Measurements from ENCODE around the gene NXF2.
"Not testable (repeated sequence)": the region's sequence is repeated elsewhere in the genome, so short reads cannot be mapped to it uniquely, and the experiment has no call there.

NXF2 gene, protein sequence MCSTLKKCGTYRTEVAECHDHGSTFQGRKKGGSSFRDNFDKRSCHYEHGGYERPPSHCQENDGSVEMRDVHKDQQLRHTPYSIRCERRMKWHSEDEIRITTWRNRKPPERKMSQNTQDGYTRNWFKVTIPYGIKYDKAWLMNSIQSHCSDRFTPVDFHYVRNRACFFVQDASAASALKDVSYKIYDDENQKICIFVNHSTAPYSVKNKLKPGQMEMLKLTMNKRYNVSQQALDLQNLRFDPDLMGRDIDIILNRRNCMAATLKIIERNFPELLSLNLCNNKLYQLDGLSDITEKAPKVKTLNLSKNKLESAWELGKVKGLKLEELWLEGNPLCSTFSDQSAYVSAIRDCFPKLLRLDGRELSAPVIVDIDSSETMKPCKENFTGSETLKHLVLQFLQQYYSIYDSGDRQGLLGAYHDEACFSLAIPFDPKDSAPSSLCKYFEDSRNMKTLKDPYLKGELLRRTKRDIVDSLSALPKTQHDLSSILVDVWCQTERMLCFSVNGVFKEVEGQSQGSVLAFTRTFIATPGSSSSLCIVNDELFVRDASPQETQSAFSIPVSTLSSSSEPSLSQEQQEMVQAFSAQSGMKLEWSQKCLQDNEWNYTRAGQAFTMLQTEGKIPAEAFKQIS

DNA sequence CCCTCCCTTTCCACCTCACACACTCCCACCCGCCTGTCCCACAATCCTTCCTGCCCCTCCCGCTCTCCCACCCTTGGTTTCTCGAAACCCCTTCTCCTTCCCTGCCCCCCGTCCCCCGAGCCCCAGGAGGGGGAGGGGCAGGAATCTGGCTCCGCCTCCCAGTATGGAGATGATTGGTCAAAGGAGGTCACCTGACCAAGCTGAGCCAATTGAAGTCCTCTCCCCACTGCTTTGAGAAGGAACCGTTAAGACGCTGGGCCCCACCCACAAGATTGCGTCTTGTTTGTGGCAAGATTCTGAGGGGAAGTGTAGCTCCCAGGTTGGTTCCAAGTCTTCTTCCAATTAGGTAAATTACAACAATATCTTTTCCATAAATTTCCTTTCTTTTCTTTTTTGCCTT, at the start of gene NXF2:
Gene NXF2 (plus strand): TSS at position 275 of the 400 bp plus-strand sequence. CDS start 59,912 bp downstream, outside the sequence.
- DNase-seq (ENCODE audit: low read depth in 2 of 2, low spot score in 1 of 2), result not testable (repeated sequence)

DNA sequence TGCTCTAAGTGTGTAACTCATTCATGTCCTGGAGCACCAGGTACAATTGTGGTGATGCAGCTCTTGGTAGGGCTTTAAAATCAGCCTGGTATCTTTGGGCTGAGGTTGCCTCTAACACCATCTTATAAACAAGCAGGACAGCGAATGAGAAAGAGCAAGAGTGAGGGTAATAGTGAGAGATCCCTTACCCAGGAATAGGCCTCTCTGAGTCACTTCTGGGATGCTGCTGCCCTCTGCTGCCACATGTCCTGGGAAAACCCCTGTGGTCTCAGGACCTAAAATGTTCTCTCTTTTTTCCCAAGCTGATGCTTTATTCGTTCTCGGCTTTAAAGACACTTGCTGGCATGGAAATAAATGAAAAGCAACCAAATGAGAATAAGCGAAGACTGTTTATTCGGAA, 39.0 kb upstream of the NXF2 start:
- not testable (repeated sequence) for DNase-seq (ENCODE audit: low read depth in 2 of 2, low spot score in 1 of 2)

DNA sequence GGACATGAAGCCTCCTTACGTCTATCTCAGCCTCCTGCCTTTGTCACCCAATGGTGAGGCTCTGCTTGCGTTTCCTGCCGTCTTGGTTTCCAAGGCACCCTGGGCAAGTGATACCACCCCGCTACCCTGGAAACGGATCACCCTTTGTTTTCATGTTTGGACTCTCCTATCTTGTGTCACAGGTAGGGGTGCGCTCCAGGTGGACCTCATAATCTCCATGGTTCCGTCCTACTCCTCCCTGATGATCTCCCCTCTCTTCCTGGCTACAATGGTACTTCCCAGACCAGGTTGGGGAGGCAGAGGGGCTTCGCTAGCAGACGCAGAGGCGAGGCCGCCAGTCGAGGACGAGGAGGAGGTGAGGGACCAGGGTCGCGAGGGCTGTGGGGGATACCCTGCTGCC, 32.0 kb upstream of the NXF2 start, which contains the start of gene TCP11X1:
Gene TCP11X1 (plus strand): TSS at position 316 of the 400 bp plus-strand sequence.
- not testable (repeated sequence) for DNase-seq (ENCODE audit: low read depth in 2 of 2, low spot score in 1 of 2)

DNA sequence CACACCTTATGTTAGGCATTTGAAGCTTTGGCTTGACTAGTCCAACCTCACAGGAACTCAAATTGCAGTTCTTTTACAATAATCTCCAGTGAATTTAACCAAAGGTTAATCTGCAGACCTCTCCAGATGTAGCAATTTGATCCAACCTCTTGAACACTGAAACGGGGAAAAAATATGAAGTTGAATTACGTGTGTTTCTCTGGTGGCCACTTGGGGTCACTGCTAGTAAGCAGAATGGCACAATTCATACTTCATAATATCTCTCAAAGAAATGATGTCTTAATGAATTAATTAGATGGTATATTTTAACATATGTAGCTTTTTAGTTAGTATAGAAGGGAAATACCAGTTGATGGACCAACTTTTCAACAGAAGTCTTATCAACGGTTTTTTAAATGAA, 30.5 kb upstream of the NXF2 start:
- DNase-seq (ENCODE audit: low read depth in 2 of 2, low spot score in 1 of 2), result not testable (repeated sequence)

DNA sequence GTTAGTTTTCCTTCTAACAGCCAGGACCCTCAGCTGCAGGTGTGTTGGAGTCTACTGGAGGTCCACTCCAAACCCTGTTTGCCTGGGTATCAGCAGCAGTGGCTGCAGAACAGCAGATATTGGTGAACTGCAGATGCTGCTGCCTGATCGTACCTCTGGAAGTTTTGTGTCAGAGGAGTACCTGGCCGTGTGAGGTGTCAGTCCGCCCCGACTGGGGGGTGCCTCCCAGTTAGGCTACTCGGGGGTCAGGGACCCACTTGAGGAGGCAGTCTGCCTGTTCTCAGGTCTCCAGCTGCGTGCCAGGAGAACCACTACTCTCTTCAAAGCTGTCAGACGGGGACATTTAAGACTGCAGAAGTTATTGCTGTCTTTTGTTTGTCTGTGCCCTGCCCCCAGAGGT, 11.3 kb upstream of the NXF2 start:
- not testable (repeated sequence) for DNase-seq (ENCODE audit: low read depth in 2 of 2, low spot score in 1 of 2)

DNA sequence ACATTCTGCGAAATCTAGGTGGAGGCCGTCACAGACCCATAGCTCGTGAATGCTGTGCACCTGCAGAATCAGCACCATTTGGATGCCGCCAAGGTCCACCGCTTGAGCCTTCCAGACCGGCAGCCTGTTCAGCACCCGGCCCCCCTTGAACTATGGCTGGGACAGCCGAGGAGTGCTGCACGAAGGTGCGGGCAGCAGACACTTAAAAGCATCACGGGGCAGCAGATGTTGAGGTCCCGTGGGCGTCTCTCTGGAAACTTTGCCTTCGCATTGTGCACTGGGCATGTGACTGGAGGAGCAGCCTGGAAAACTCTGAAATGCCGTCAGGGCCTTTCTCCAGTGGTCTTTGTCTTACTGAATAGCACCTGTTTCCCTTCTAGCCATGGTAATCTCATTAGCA, 6.7 kb upstream of the NXF2 start:
- DNase-seq (ENCODE audit: low read depth in 2 of 2, low spot score in 1 of 2), result not testable (repeated sequence)

DNA sequence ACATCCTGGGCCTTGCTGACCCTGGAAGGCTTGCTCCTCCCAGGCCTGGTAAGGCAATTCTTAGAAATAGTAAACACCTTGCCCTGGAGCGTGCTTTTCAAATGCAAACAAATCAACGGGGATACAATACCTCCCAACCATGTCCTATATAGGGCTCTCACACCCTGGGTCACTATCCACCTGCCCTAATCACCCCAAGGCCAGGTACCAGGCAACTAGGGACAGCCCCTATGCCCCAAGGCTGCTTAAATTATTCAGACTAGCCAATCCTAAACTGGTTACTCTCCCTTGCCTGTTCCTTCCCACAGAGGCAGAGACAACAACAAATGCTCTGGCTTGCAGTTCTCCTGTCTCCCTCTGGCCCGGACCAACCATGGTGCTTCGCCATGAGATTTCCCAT, 25.3 kb downstream of the NXF2 start:
- DNase-seq (ENCODE audit: low read depth in 2 of 2, low spot score in 1 of 2), result not testable (repeated sequence)

DNA sequence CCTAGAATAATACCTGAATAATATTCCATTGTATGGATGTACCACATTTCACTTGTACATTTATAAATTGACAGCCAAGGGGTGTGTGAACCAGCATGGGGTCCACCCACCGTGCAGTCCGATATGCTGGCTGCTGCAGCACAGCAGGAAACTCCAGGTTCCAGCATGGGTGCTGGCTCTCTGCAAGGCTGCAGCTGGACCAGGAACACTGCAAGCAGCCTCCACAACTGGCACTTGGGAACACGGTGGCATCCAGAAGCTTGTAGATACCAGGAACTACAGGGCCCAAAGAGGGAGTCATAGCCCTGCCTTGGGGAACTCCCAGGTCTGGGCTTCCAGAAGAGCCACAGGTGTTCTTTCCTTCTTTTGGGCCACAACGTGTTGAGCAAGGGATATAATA, 91.2 kb downstream of the NXF2 start:
- no peak for DNase-seq (ENCODE audit: low read depth in 2 of 2, low spot score in 1 of 2)

DNA sequence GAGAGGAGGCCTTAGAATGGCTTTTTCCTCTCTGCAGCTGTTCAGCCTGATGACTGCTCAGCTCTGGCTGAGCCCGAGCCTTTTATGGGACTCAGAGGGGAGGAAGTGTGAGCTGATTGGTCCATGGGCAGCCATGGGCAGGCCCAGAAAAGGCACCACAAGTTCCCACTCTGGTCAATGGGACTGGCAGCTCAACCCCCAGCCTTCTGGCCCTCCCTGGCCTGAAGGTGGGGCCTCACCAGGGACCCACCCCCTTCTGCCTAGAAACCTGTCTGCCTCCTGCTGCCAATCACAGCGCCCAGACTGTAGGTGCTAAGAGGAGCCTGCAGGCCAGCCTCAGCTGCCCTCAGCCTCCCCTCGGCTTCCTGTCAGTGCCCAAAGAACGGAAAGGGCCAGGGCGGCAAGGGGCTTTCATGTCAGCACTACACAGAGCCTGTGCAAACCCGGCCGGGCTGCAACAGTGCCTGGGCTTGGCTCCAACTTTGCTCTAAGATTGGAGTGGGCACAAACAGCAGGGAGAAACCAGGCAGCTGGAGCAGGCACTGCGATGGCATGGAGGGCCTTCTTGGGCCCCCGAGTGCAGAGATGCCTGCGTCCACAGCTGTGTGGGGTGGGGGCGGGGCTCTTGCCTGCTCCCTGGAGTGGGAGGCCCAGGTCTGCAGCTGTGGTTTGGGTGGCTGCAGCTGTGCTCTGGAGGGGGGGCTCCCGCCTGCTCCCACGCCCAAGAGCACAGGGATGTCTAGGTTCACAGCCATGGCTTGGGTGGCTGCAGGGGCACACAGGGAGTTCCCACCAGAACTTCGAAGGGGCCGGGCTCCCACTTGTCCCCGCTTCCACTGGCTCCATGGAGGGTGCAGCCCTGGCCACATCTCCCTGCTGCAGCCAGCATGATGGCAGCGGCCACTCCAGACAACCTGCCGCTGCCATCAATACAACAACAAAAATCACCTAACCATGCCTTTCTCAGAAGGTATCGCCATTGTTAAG, 92.6 kb downstream of the NXF2 start:
- DNase-seq (ENCODE audit: low read depth in 2 of 2, low spot score in 1 of 2), result no peak

DNA sequence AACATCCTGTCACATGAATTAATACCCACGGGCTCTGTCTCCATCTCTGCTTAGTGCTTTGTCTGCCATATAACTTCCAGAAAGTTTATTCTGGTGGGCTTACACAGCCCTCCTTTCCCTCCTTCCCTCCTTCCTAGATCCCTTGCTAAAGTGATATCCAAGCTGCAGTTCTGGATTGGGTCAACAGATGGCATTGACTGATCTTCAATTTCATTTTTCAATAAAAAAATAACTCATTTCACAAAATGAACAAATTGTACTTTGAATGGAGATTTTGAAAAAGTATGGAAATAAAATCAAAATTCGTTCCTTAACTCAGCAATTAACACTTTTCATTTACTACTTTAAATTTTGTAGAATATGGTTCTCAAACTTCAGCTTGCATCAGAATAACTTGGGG, 94.9 kb downstream of the NXF2 start:
- DNase-seq (ENCODE audit: low read depth in 2 of 2, low spot score in 1 of 2), result no peak

DNA sequence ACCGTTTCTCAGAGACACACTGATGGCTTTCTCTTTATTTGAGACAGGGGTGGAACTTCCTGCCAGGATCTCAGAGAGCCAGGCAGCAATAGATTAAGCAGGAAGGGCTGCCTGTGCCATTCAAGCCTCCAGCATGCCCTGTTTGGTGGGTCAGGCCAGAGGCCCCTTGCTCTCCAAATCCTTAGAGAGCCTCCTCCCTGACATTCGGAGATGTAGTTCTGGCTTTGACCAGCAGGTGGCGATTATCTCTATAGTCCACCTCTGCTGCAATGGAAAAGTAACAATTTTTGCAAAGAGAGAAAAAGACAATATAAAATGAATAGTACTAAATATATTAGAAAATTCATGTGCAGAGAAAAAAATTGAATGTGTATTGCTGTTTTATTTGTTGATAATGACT, 98.9 kb downstream of the NXF2 start:
- DNase-seq (ENCODE audit: low read depth in 2 of 2, low spot score in 1 of 2), result peak; percentile 37 to 50

Data from stimulated activated CD8-positive, alpha-beta memory T cell treated with anti-CD3 and anti-CD28 coated beads, Interleukin-4, amount 100 ng/mL, for 1 hour (primary cell).